Neutrophil (primary cell): ENCODE results near the gene PROCR.

ENCODE experiments used
- H3K27ac ChIP-seq: fragments of 200-600 bp; sonication (generic); 2 replicates; pipeline ENCODE4 v1.5.1; 2016; ENCODE audit warnings: mild to moderate bottlenecking, moderate library complexity
- H3K27me3 ChIP-seq: fragments of 200-600 bp; sonication (generic); 2 replicates; pipeline ENCODE4 v1.6.0; 2016; ENCODE audit warnings: mild to moderate bottlenecking
- H3K36me3 ChIP-seq: fragments of 200-600 bp; sonication (generic); 2 replicates; pipeline ENCODE4 v1.5.1; 2017
- H3K4me1 ChIP-seq, 2 experiments: fragments of 200-600 bp in 1 of 2; sonication (generic) in 1 of 2; 1 replicate in 1 of 2; 2 replicates in 1 of 2; pipeline versions ENCODE4 v1.5.1 to v1.6.1; 2013 to 2016; ENCODE audit warnings: low read depth in 1 of 2, low read length in 1 of 2, mild to moderate bottlenecking in 1 of 2, moderate library complexity in 1 of 2; ENCODE audit not compliant: control insufficient read depth in 1 of 2, insufficient read depth in 1 of 2
- H3K4me3 ChIP-seq, 2 experiments: fragments of 200-600 bp in 1 of 2; sonication (generic) in 1 of 2; 1 replicate in 1 of 2; 2 replicates in 1 of 2; pipeline ENCODE4 v1.5.1; 2013 to 2016; ENCODE audit warnings: low read depth in 1 of 2, low read length in 1 of 2, mild to moderate bottlenecking in 1 of 2, moderate library complexity in 1 of 2
- H3K9me3 ChIP-seq: fragments of 200-600 bp; sonication (generic); 2 replicates; pipeline ENCODE4 v1.5.1; 2016
- CTCF ChIP-seq: fragments of 200-600 bp; sonication (generic); IDR thresholded peaks from 2 replicates; pipeline ENCODE4 v1.5.1; 2016; ENCODE audit warnings: antibody characterized with exemption

The PROCR gene

GRCh38 chr20:35171753-35172433, at the start of gene PROCR:
PROCR (plus strand) TSS chr20:35172072; CDS start chr20:35172155, 83 bp downstream.
- Histone ChIP-seq H3K27ac (peak within 1 kb of the TSS; percentile 52), H3K9me3 (no peaks in the 10 kb centered on the region), H3K4me3 (peak within 1 kb of the TSS; percentile 15 to 32), H3K36me3 (no peaks in the 10 kb centered on the region), H3K4me1 (peaks cover 10 to 11% of the 10 kb centered on the region in 2 experiments), H3K27me3 (peaks cover 6% of the 10 kb centered on the region)
- TF ChIP-seq CTCF, result no peak

- H3K36me3 ChIP-seq, result peaks cover 99% of the 10 kb centered on the region
- no peak overlapping the region for H3K4me3 ChIP-seq
- TF ChIP-seq CTCF, result no peak
Observed at GRCh38 chr20:35122756-35123405, 49.0 kb upstream of the PROCR start.

GRCh38 chr20:35125753-35126152, 46.1 kb upstream of the PROCR start:
- Histone ChIP-seq H3K27me3 (no peaks in the 10 kb centered on the region), H3K9me3 (no peaks in the 10 kb centered on the region), H3K27ac (no peak overlapping the region), H3K36me3 (peaks cover 99% of the 10 kb centered on the region), H3K4me3 (no peak overlapping the region), H3K4me1 (no peaks in the 10 kb centered on the region)
- no peak for TF ChIP-seq CTCF

More at GRCh38 chr20:35122756-35123405, 49.0 kb upstream of the PROCR start:
- Histone ChIP-seq H3K9me3 (no peaks in the 10 kb centered on the region), H3K27ac (no peak overlapping the region), H3K27me3 (no peaks in the 10 kb centered on the region), H3K4me1 (no peaks in the 10 kb centered on the region)

DNA sequence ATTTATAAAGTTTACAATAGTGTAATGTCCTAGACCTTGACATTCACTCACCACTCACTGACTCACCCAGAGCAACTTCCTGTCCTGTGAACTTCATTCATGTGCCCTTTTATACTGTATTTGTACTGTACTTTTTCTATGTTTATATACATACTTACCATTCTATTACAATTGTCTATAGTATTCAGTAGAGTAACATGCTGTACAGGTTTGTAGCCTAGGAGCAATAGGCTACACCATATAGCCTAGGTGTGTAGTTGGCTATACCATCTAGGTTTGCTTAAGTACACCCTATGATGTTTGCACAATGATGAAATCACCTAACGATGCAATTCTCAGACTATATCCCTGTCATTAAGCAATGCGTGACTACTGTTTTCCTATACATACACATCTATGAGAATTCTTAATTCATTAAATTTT, 42.2 kb upstream of the PROCR start:
- H3K9me3 ChIP-seq, result no peaks in the 10 kb centered on the region
- H3K36me3 ChIP-seq, result peaks cover 99% of the 10 kb centered on the region
- peak overlapping the region; percentile 55 for H3K27ac ChIP-seq
- H3K27me3 ChIP-seq, result no peaks in the 10 kb centered on the region
- no peak overlapping the region for H3K4me3 ChIP-seq
- no peak for TF ChIP-seq CTCF
- no peaks in the 10 kb centered on the region for H3K4me1 ChIP-seq

DNA sequence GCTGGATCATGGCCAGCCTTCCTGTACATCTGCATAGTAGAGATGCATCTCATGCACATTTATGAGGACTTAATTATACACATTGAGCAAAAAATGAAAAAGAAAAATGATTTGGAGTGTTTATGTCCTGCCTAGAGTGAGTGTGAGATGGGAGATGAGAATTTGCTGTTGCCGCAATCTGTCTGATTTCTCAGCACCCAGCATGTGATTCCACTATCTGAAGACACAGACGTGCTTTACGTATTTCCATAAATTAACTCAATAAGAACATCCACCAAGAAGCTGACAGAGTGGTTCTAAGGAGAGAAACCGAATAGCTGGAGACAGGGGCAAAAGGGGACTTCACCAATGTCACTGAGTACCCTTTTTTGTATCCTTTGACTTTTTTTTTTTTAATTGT, 39.9 kb upstream of the PROCR start:
- no peak overlapping the region for H3K4me3 ChIP-seq
- TF ChIP-seq CTCF, result no peak
- peaks cover 100% of the 10 kb centered on the region for H3K36me3 ChIP-seq
- H3K4me1 ChIP-seq, result no peaks in the 10 kb centered on the region
- H3K27ac ChIP-seq, result no peak overlapping the region
- H3K9me3 ChIP-seq, result no peaks in the 10 kb centered on the region
- no peaks in the 10 kb centered on the region for H3K27me3 ChIP-seq
